Choroid plexus epithelial cell (primary cell): ENCODE data around the gene FARP2.
A peak's percentile ranks its signal among the peaks of the same experiment; 100 is the strongest.

Experiments used
- DNase-seq: peaks from one replicate; pipeline ENCODE4 v3.0.0-alpha.2; 2010; ENCODE audit warnings: low read depth
- H3K4me3 ChIP-seq: 2 replicates; pipeline ENCODE4 v1.5.1; 2011; ENCODE audit warnings: low read depth, mild to moderate bottlenecking, control low read depth, low read length, moderate library complexity
- CTCF ChIP-seq: conservative IDR thresholded peaks from 2 replicates; pipeline ENCODE4 v1.5.1; 2011; ENCODE audit warnings: low read depth, mild to moderate bottlenecking, control low read depth, inconsistent platforms, low read length, moderate library complexity

Gene FARP2

GRCh38 chr2:241325257-241325656, 30.8 kb upstream of the FARP2 start:
- no peak for DNase-seq

GRCh38 chr2:241329669-241330615, 26.1 kb upstream of the FARP2 start:
- DNase-seq: no peak
- H3K4me3 ChIP-seq: no peak overlapping the region
- no peak for TF ChIP-seq CTCF

More at GRCh38 chr2:241325257-241325656, 30.8 kb upstream of the FARP2 start:
- H3K4me3 ChIP-seq: no peak overlapping the region
- no peak for TF ChIP-seq CTCF

- no peak for DNase-seq
- no peak overlapping the region for H3K4me3 ChIP-seq
- TF ChIP-seq CTCF: no peak
Observed at GRCh38 chr2:241330616-241330981, 25.5 kb upstream of the FARP2 start.

GRCh38 chr2:241334813-241335212, 21.3 kb upstream of the FARP2 start:
- TF ChIP-seq CTCF: no peak
- no peak for DNase-seq
- no peak overlapping the region for H3K4me3 ChIP-seq

GRCh38 chr2:241339839-241340630, 16.1 kb upstream of the FARP2 start:
- DNase-seq: peak; percentile 47

GRCh38 chr2:241340631-241341163, 15.4 kb upstream of the FARP2 start:
- H3K4me3 ChIP-seq: no peak overlapping the region
- TF ChIP-seq CTCF: no peak
- no peak for DNase-seq

More at GRCh38 chr2:241339839-241340630, 16.1 kb upstream of the FARP2 start:
- no peak for TF ChIP-seq CTCF
- no peak overlapping the region for H3K4me3 ChIP-seq
